H1 (cell line): ENCODE data around the gene PRR33. TPM values are rescaled to one million over a fixed set of nuclear protein-coding genes. Genes with fewer than 3 reads are reported as not detected.

Experiments used
- CTCF ChIA-PET: fragments of 300-600 bp; sonication (Branson Sonifier 250); formaldehyde crosslinking; loops from one replicate; lab custom pipeline; 2021; ENCODE audit not compliant: partially characterized antibody; lab: Charles Lee
- POLR2A ChIA-PET: fragments of 300-600 bp; sonication (Branson Sonifier 250); formaldehyde crosslinking; loops from one replicate; lab custom pipeline; 2021; ENCODE audit warnings: inconsistent platforms; ENCODE audit not compliant: partially characterized antibody; lab: Charles Lee
- DNase-seq, 2 experiments: peaks; one replicate each; pipeline versions ENCODE4 v3.0.0 to v3.0.0-alpha.2; 2010 to 2022; ENCODE audit warnings: low spot score in 2 of 2, low read depth in 1 of 2, mixed read lengths in 1 of 2
- FAIRE-seq: peaks from 2 replicates; lab custom pipeline; 2011; peaks lifted over from hg19 to GRCh38; lab: Jason Lieb, UNC
- H2AFZ ChIP-seq: 2 replicates; pipeline ENCODE4 v1.8.1; 2012; ENCODE audit warnings: low read length, inconsistent platforms
- H2AK5ac ChIP-seq: 2 replicates; pipeline ENCODE4 v1.6.1; 2013; ENCODE audit warnings: low read depth, low read length
- H2BK120ac ChIP-seq: replicated peaks from 2 replicates; pipeline ENCODE3; 2013; ENCODE audit warnings: low read depth, low read length, inconsistent platforms
- H2BK12ac ChIP-seq: 2 replicates; pipeline ENCODE4 v1.6.1; 2013; ENCODE audit warnings: low read depth, low read length
- H2BK15ac ChIP-seq: 2 replicates; pipeline ENCODE4 v1.6.1; 2013; ENCODE audit warnings: low read length
- H2BK20ac ChIP-seq: 2 replicates; pipeline ENCODE4 v1.6.1; 2013; ENCODE audit warnings: low read length
- H2BK5ac ChIP-seq: 2 replicates; pipeline ENCODE4 v1.6.1; 2013; ENCODE audit warnings: low read depth, low read length
- H3K14ac ChIP-seq: 2 replicates; pipeline ENCODE4 v1.6.1; 2013; ENCODE audit warnings: inconsistent platforms; ENCODE audit not compliant: insufficient read length
- H3K18ac ChIP-seq: 2 replicates; pipeline ENCODE4 v1.6.1; 2013; ENCODE audit warnings: low read length; ENCODE audit errors: extremely low read depth
- H3K23ac ChIP-seq: 2 replicates; pipeline ENCODE4 v1.6.1; 2013; ENCODE audit warnings: inconsistent platforms; ENCODE audit not compliant: insufficient read length
- H3K23me2 ChIP-seq: 2 replicates; pipeline ENCODE4 v1.6.1; 2013; ENCODE audit warnings: low read depth, low read length
- H3K27ac ChIP-seq: 2 replicates; pipeline ENCODE4 v1.6.1; 2011; ENCODE audit warnings: low read depth, low read length, inconsistent platforms
- H3K27me3 ChIP-seq, 4 experiments: replicated peaks in 1 of 4; 1 replicate in 1 of 4; 2 replicates in 3 of 4; pipeline versions ENCODE4 v1.6.1 to v1.8.1; 2011 to 2013; ENCODE audit warnings: low read length in 3 of 4, mild to moderate bottlenecking in 3 of 4, inconsistent platforms in 2 of 4, mixed read lengths in 2 of 4, moderate library complexity in 1 of 4; ENCODE audit not compliant: control insufficient read depth in 3 of 4, insufficient read depth in 3 of 4; ENCODE audit errors: extremely low read depth in 1 of 4
- H3K36me3 ChIP-seq, 4 experiments: 2 replicates each; pipeline versions ENCODE4 v1.6.1 to v1.8.1; 2011 to 2013; ENCODE audit warnings: mild to moderate bottlenecking in 4 of 4, low read length in 3 of 4, moderate library complexity in 2 of 4, control low read depth in 1 of 4, inconsistent platforms in 1 of 4; ENCODE audit not compliant: insufficient read depth in 4 of 4, control insufficient read depth in 2 of 4
- H3K4ac ChIP-seq: replicated peaks from 2 replicates; pipeline ENCODE3; 2013; ENCODE audit warnings: low read length, low read depth, mixed read lengths, inconsistent platforms; ENCODE audit not compliant: insufficient read length
- H3K4me1 ChIP-seq, 4 experiments: replicated peaks in 1 of 4; 1 replicate in 1 of 4; 2 replicates in 3 of 4; pipeline versions ENCODE4 v1.6.1 to v1.8.1; 2011 to 2013; ENCODE audit warnings: low read length in 3 of 4, inconsistent platforms in 2 of 4, mixed read lengths in 1 of 4; ENCODE audit not compliant: insufficient read depth in 4 of 4, control insufficient read depth in 3 of 4
- H3K4me2 ChIP-seq, 2 experiments: 2 replicates each; pipeline versions ENCODE4 v1.6.1 to v1.8.1; 2011 to 2013; ENCODE audit warnings: low read depth in 2 of 2, low read length in 2 of 2, control low read depth in 1 of 2, inconsistent platforms in 1 of 2, mild to moderate bottlenecking in 1 of 2; ENCODE audit not compliant: insufficient read depth in 1 of 2
- H3K4me3 ChIP-seq, 4 experiments: fragments of 200-600, 300-600 bp in 1 of 4; sonication (generic), shearing (Covaris generic), sonication (Bioruptor Twin) in 1 of 4; 2 replicates each; pipeline versions ENCODE4 v1.5.1 to v1.8.1; 2011 to 2016; ENCODE audit warnings: low read length in 4 of 4, low read depth in 3 of 4, control low read depth in 2 of 4, inconsistent platforms in 2 of 4, mild to moderate bottlenecking in 2 of 4, mixed read lengths in 1 of 4, moderate library complexity in 1 of 4; ENCODE audit not compliant: insufficient read depth in 2 of 4; ENCODE audit errors: extremely low read depth in 1 of 4
- H3K56ac ChIP-seq: replicated peaks from 2 replicates; pipeline ENCODE3; 2013; ENCODE audit warnings: low read depth, mild to moderate bottlenecking, mixed read lengths, low read length, inconsistent platforms; ENCODE audit not compliant: insufficient read length
- H3K79me1 ChIP-seq: 2 replicates; pipeline ENCODE4 v1.6.1; 2013; ENCODE audit warnings: low read depth, low read length, control low read depth
- H3K79me2 ChIP-seq, 2 experiments: 2 replicates each; pipeline versions ENCODE4 v1.6.1 to v1.8.1; 2012 to 2013; ENCODE audit warnings: low read length in 2 of 2, mild to moderate bottlenecking in 2 of 2, inconsistent platforms in 1 of 2; ENCODE audit not compliant: insufficient read depth in 2 of 2, control insufficient read depth in 1 of 2
- H3K9ac ChIP-seq, 4 experiments: replicated peaks in 1 of 4; 1 replicate in 1 of 4; 2 replicates in 3 of 4; pipeline versions ENCODE4 v1.6.1 to v1.8.1; 2011 to 2013; ENCODE audit warnings: low read depth in 3 of 4, low read length in 3 of 4, control low read depth in 2 of 4, mild to moderate bottlenecking in 2 of 4, moderate library complexity in 2 of 4, inconsistent platforms in 1 of 4; ENCODE audit errors: extremely low read depth in 1 of 4
- H3K9me3 ChIP-seq, 2 experiments: 2 replicates each; pipeline versions ENCODE4 v1.6.1 to v1.8.1; 2012 to 2013; ENCODE audit warnings: mild to moderate bottlenecking in 2 of 2, moderate library complexity in 2 of 2, control low read depth in 1 of 2, inconsistent platforms in 1 of 2, low read depth in 1 of 2, low read length in 1 of 2, mixed read lengths in 1 of 2; ENCODE audit not compliant: insufficient read depth in 2 of 2
- H4K20me1 ChIP-seq, 2 experiments: replicated peaks in 1 of 2; 2 replicates each; pipeline versions ENCODE3 to v1.8.1; 2011 to 2013; ENCODE audit warnings: inconsistent platforms in 2 of 2, low read length in 2 of 2, mild to moderate bottlenecking in 1 of 2; ENCODE audit not compliant: insufficient read depth in 2 of 2, control insufficient read depth in 1 of 2
- H4K5ac ChIP-seq: 2 replicates; pipeline ENCODE4 v1.6.1; 2013; ENCODE audit warnings: low read length, low read depth, mixed read lengths, inconsistent platforms; ENCODE audit not compliant: insufficient read length
- H4K8ac ChIP-seq: 2 replicates; pipeline ENCODE4 v1.8.0; 2013; ENCODE audit warnings: mild to moderate bottlenecking, moderate library complexity, low read length, inconsistent platforms; ENCODE audit not compliant: insufficient read depth; ENCODE audit errors: extremely low read depth
- H4K91ac ChIP-seq: replicated peaks from 2 replicates; pipeline ENCODE3; 2013; ENCODE audit warnings: low read length, mixed read lengths, inconsistent platforms; ENCODE audit not compliant: insufficient read length
- CHD2 ChIP-seq: IDR thresholded peaks from 2 replicates; pipeline ENCODE4 v1.6.1; 2012; ENCODE audit warnings: low read length, improper control_type of control experiment
- WGBS, 2 experiments: shearing (Covaris generic) in 1 of 2; methylation state at CpG; one replicate each; pipeline versions ENCODE4 v1.1.6 to v1.1.7; 2013 to 2015; ENCODE audit warnings: low lambda C conversion rate in 2 of 2, mixed read lengths in 2 of 2, inconsistent platforms in 1 of 2, low coverage in 1 of 2, missing lambda C conversion rate in 1 of 2; ENCODE audit not compliant: insufficient replicate concordance in 2 of 2, insufficient coverage in 1 of 2, insufficient read length in 1 of 2; ENCODE audit errors: extremely low coverage in 1 of 2, missing lambda C conversion rate in 1 of 2; 5-methylcytosine and 5-hydroxymethylcytosine counted together
- polyA plus RNA-seq, 7 experiments: library from polyadenylated mRNA; depleted of rRNA in 3 of 7; stranded (reverse) in 5 of 7; unstranded in 2 of 7; fragments of >200 nt in 5 of 7; fragments of 200-250 nt in 2 of 7; gene quantifications; 1 replicate in 5 of 7; 2 replicates in 1 of 7; 4 replicates in 1 of 7; pipeline versions ENCODE4 v1.2.1 to v1.2.3, GENCODE V29; 2011 to 2013; ENCODE audit warnings: missing spikeins in 2 of 7, mixed read lengths in 2 of 7
- total RNA-seq: library from RNA; stranded (reverse); fragmentation: NEBNext Ultra II Directional; extraction: Animal tissue kit (Norgen Biotek cat#: 25700); gene quantifications from 2 replicates; pipeline ENCODE4 v1.2.1, GENCODE V29; 2021

PRR33 gene
- total and polyA plus RNA-seq, 2 of the 8 experiments (the other 6 are each of a cell fraction or from before 2014, with no cell fraction given), result 0.02 TPM; not detected in 1

DNA sequence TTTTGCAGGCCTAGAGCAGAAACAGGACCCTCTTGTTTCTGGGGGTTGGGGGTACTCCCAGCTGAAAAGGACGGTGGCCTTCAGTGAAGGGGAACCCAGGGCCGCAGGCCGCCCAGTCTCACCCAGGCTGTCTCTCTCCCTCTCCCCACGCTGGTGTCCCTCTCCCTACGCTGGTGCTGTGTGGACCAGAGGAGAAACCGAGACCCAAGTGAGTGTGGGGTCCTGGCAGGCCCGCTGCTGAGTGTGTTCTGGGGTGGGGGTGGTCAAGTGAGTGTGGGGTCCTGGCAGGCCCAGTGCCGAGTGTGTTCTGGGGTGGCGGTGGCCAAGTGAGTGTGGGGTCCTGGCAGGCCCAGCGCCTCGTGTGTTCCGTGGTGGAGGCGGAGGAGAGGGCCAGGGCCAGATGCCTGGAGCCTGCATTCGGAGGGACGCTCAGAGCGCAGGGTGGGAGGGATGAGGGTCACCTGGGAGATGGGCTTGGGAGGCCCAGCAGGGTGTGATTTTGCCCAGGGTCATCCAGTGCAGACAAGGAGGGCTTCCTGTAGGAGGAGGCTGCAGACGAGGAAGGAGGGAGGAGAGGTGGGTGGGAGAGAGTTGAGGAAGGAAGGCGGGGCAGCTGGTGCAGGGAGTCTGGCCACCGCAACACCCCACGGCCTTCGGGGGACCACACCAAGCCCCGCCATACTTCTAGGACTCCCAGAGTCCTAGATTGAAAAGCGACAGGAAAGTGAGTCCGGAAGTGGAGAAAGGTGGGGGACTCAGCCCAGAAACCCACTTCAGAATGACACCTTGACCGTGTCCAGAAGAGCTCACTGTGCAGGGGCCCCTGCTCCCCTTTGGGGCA is 38.1 kb upstream of the PRR33 start:
- Histone ChIP-seq H3K4me2 (no peak overlapping the region), H3K9ac (no peak overlapping the region), H3K23ac (no peak overlapping the region), H2BK5ac (no peak overlapping the region), H2BK20ac (no peak overlapping the region), H4K8ac (peak overlapping the region; percentile 51), H3K79me2 (no peaks in the 10 kb centered on the region), H3K18ac (no peak overlapping the region), H3K14ac (no peak overlapping the region), H3K79me1 (no peaks in the 10 kb centered on the region), H4K5ac (no peak overlapping the region), H3K4ac (no peak overlapping the region), H2AFZ (no peak overlapping the region), H3K4me1 (peaks cover 0 to 3% (median 0%) of the 10 kb centered on the region in 4 experiments; a peak in 3 of 7 replicates), H2BK15ac (no peak overlapping the region), H3K56ac (no peak overlapping the region), H2BK120ac (no peak overlapping the region), H3K27me3 (no peaks in the 10 kb centered on the region), H3K23me2 (peaks cover 4% of the 10 kb centered on the region; the same call in 1 of the 2 replicates), H4K20me1 (no peaks in the 10 kb centered on the region), H4K91ac (no peak overlapping the region), H3K4me3 (no peak overlapping the region), H2BK12ac (no peak overlapping the region), H3K9me3 (no peaks in the 10 kb centered on the region), H2AK5ac (no peak overlapping the region), H3K27ac (no peak overlapping the region), H3K36me3 (no peaks in the 10 kb centered on the region)
- FAIRE-seq (no peak), DNase-seq (no peak)
- CTCF ChIA-PET, result interaction anchor here (0.6 to 2.9 kb wide), 7 partner anchors 10 to 222 kb away, joined by 3 to 11 read pairs (median 4); partner anchors contain the start of gene TNNT3
- POLR2A ChIA-PET, result interaction anchor here (0.6 kb wide), 1 partner anchor 575 kb away, joined by 3 read pairs; no protein-coding TSS in a partner anchor
- WGBS, 2 experiments, result 88% methylated on average over 23 of the region's 25 CpGs; no CpG with 5 or more reads in 1 of the 2 experiments
- no peak for TF ChIP-seq CHD2
